Neural cell (in vitro differentiated cells): ENCODE data around the gene CERS5.

Experiments
- CTCF ChIP-seq: fragments of 450-650 bp; IDR thresholded peaks from 2 replicates; pipeline ENCODE4 v1.5.1; 2014; ENCODE audit warnings: antibody characterized with exemption, mild to moderate bottlenecking, moderate library complexity; ENCODE audit not compliant: poor library complexity, severe bottlenecking
- EP300 ChIP-seq: fragments of 450-650 bp; conservative IDR thresholded peaks from 2 replicates; pipeline ENCODE4 v1.6.1; 2014; ENCODE audit warnings: antibody characterized with exemption, mild to moderate bottlenecking, moderate library complexity; ENCODE audit not compliant: poor library complexity, severe bottlenecking
- EZH2 ChIP-seq: fragments of 200-600, 300-800 bp; shearing (Covaris generic), sonication (generic); IDR thresholded peaks from 2 replicates; pipeline ENCODE4 v1.6.1; 2014; ENCODE audit warnings: antibody characterized with exemption, low read length, borderline replicate concordance, mild to moderate bottlenecking; ENCODE audit not compliant: insufficient read depth, poor library complexity, severe bottlenecking
- MXI1 ChIP-seq: fragments of 450-650 bp; conservative IDR thresholded peaks from 2 replicates; pipeline ENCODE4 v1.6.1; 2014; ENCODE audit warnings: antibody characterized with exemption, mild to moderate bottlenecking; ENCODE audit not compliant: poor library complexity, severe bottlenecking
- POLR2AphosphoS5 ChIP-seq: IDR thresholded peaks from 2 replicates; pipeline ENCODE4 v1.6.1; 2012
- RAD21 ChIP-seq: fragments of 450-650 bp; conservative IDR thresholded peaks from 2 replicates; pipeline ENCODE4 v1.6.1; 2014; ENCODE audit warnings: antibody characterized with exemption, mild to moderate bottlenecking, moderate library complexity
- SMC3 ChIP-seq: fragments of 450-650 bp; conservative IDR thresholded peaks from 2 replicates; pipeline ENCODE4 v1.6.1; 2014; ENCODE audit warnings: antibody characterized with exemption, mild to moderate bottlenecking, moderate library complexity; ENCODE audit not compliant: poor library complexity
- TAF1 ChIP-seq: IDR thresholded peaks from 2 replicates; pipeline ENCODE4 v1.6.1; 2012; ENCODE audit warnings: low read depth
- TF ChIP-seq, protein P1 (sequence below): IDR thresholded peaks from 2 replicates; pipeline ENCODE4 v1.6.1; 2012; ENCODE audit warnings: borderline replicate concordance

GRCh38 chr12:50120953-50121352 lies 46.2 kb downstream of the CERS5 start:
- TF ChIP-seq CTCF (no peak), TAF1 (no peak), EP300 (no peak), EZH2 (no peak), POLR2AphosphoS5 (no peak), RAD21 (no peak), SMC3 (no peak), MXI1 (no peak)
- TF ChIP-seq, protein P1, sequence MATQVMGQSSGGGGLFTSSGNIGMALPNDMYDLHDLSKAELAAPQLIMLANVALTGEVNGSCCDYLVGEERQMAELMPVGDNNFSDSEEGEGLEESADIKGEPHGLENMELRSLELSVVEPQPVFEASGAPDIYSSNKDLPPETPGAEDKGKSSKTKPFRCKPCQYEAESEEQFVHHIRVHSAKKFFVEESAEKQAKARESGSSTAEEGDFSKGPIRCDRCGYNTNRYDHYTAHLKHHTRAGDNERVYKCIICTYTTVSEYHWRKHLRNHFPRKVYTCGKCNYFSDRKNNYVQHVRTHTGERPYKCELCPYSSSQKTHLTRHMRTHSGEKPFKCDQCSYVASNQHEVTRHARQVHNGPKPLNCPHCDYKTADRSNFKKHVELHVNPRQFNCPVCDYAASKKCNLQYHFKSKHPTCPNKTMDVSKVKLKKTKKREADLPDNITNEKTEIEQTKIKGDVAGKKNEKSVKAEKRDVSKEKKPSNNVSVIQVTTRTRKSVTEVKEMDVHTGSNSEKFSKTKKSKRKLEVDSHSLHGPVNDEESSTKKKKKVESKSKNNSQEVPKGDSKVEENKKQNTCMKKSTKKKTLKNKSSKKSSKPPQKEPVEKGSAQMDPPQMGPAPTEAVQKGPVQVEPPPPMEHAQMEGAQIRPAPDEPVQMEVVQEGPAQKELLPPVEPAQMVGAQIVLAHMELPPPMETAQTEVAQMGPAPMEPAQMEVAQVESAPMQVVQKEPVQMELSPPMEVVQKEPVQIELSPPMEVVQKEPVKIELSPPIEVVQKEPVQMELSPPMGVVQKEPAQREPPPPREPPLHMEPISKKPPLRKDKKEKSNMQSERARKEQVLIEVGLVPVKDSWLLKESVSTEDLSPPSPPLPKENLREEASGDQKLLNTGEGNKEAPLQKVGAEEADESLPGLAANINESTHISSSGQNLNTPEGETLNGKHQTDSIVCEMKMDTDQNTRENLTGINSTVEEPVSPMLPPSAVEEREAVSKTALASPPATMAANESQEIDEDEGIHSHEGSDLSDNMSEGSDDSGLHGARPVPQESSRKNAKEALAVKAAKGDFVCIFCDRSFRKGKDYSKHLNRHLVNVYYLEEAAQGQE, result no peak
